ENCODE data around the gene BRAT1. TPM values are rescaled to one million over a fixed set of nuclear protein-coding genes. Genes with fewer than 3 reads are reported as not detected.

Gene BRAT1
- total and polyA plus RNA-seq, 8 donors = 16.3 to 119 (median 27.4) TPM

GRCh38 chr7:2602406-2603043 is 47.2 kb upstream of the BRAT1 start:
- Histone ChIP-seq H3K27ac (no peak overlapping the region), H3K9me3 (no peaks in the 10 kb centered on the region), H3K4me1 (peaks cover 0 to 4% (median 0%) of the 10 kb centered on the region in 4 donors), H3K4me3 (no peak overlapping the region), H3K36me3 (peaks cover 16 to 96% (median 84%) of the 10 kb centered on the region in 4 donors), H3K27me3 (no peaks in the 10 kb centered on the region)
- 80 to 92% (median 86%) methylated on average over 10 to 19 of the region's 19 CpGs for WGBS, 5 donors
- TF ChIP-seq CTCF (IDR thresholded peaks at IDR 0.05) (no peak), EP300 (IDR thresholded peaks at IDR 0.05) (no peak), POLR2A (IDR thresholded peaks at IDR 0.05) (no peak), POLR2AphosphoS5 (IDR thresholded peaks at IDR 0.05) (no peak)
- DNase-seq = no peak
- intact Hi-C loops (cut with DNase I; ENCODE audit: low total_unique reads) = no loop called here

- Histone ChIP-seq H3K36me3 (peaks cover 20 to 96% (median 85%) of the 10 kb centered on the region in 4 donors), H3K27me3 (no peaks in the 10 kb centered on the region), H3K4me1 (peaks cover 0 to 4% (median 0%) of the 10 kb centered on the region in 4 donors), H3K27ac (no peak overlapping the region), H3K4me3 (no peak overlapping the region), H3K9me3 (no peaks in the 10 kb centered on the region)
- no peak for TF ChIP-seq CTCF (IDR thresholded peaks at IDR 0.05)
- no peak for TF ChIP-seq POLR2A (IDR thresholded peaks at IDR 0.05)
- TF ChIP-seq EP300 (IDR thresholded peaks at IDR 0.05) = no peak
- no peak for TF ChIP-seq POLR2AphosphoS5 (IDR thresholded peaks at IDR 0.05)
- DNase-seq = no peak
- WGBS, 5 donors = 87 to 96% (median 94%) methylated on average over 11 of the region's 11 CpGs
- intact Hi-C loops (cut with DNase I; ENCODE audit: low total_unique reads) = no loop called here
Measured at GRCh38 chr7:2601907-2602306, 46.6 kb upstream of the BRAT1 start.

GRCh38 chr7:2601065-2601464 is 45.7 kb upstream of the BRAT1 start:
- Histone ChIP-seq H3K27ac (no peak overlapping the region), H3K4me1 (peaks cover 0 to 4% (median 0%) of the 10 kb centered on the region in 4 donors), H3K4me3 (no peak overlapping the region), H3K27me3 (no peaks in the 10 kb centered on the region), H3K9me3 (no peaks in the 10 kb centered on the region), H3K36me3 (peaks cover 20 to 96% (median 86%) of the 10 kb centered on the region in 4 donors)
- TF ChIP-seq EP300 (IDR thresholded peaks at IDR 0.05) (no peak), POLR2AphosphoS5 (IDR thresholded peaks at IDR 0.05) (peak in 1 of 3 donors; percentile 22)
- 31 to 59% (median 51%) methylated on average over 9 of the region's 9 CpGs for WGBS, 5 donors
- DNase-seq = peak in 1 of 2 donors; percentile 70
- intact Hi-C loops (cut with DNase I; ENCODE audit: low total_unique reads) = no loop called here

- Histone ChIP-seq H3K27ac (no peak overlapping the region), H3K9me3 (no peaks in the 10 kb centered on the region), H3K4me3 (no peak overlapping the region), H3K4me1 (peaks cover 0 to 4% (median 0%) of the 10 kb centered on the region in 4 donors), H3K36me3 (peaks cover 25 to 100% (median 94%) of the 10 kb centered on the region in 4 donors), H3K27me3 (no peaks in the 10 kb centered on the region)
- intact Hi-C loops (cut with DNase I; ENCODE audit: low total_unique reads) = no loop called here
- no peak for TF ChIP-seq EP300 (IDR thresholded peaks at IDR 0.05)
- TF ChIP-seq POLR2A (IDR thresholded peaks at IDR 0.05) = no peak
- TF ChIP-seq POLR2AphosphoS5 (IDR thresholded peaks at IDR 0.05) = no peak
- TF ChIP-seq CTCF (IDR thresholded peaks at IDR 0.05) = no peak
- no peak for DNase-seq
- WGBS, 5 donors = 85 to 93% (median 91%) methylated on average over 28 to 29 of the region's 29 CpGs
Measured at GRCh38 chr7:2598154-2598823, 43.0 kb upstream of the BRAT1 start.
